Measurements from ENCODE around the gene FMN2. TPM values are rescaled to one million over a fixed set of nuclear protein-coding genes. Genes with fewer than 3 reads are reported as not detected.

FMN2 gene
- total RNA-seq, 1 donor = 11.2 TPM

DNA sequence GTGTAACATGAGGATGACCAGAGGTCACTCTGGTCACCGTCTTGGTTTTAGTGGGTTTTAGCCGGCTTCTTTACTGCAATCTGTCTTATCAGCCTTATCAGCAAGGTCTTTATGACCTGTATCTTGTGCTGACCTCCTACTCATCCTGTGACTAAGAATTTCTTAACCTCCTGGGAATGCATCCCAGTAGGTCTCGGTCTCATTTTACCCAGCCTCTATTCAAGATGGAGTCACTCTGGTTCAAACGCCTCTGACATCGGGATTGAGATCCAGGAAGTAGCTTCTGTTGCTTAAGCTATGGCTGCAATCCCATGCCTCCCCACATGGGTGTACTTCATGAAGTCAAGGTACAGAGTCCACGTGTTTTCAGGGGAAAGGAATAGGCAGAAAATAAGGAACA is 19.9 kb downstream of the FMN2 start:
- peaks cover 84% of the 10 kb centered on the region for H3K79me2 ChIP-seq (ENCODE audit: insufficient read depth, low read length)
- no peak overlapping the region for H3K4me3 ChIP-seq (ENCODE audit: insufficient read depth, low read length)
- H3K27ac ChIP-seq (ENCODE audit: low read depth, low read length) = no peak overlapping the region
- TF ChIP-seq, protein P1, sequence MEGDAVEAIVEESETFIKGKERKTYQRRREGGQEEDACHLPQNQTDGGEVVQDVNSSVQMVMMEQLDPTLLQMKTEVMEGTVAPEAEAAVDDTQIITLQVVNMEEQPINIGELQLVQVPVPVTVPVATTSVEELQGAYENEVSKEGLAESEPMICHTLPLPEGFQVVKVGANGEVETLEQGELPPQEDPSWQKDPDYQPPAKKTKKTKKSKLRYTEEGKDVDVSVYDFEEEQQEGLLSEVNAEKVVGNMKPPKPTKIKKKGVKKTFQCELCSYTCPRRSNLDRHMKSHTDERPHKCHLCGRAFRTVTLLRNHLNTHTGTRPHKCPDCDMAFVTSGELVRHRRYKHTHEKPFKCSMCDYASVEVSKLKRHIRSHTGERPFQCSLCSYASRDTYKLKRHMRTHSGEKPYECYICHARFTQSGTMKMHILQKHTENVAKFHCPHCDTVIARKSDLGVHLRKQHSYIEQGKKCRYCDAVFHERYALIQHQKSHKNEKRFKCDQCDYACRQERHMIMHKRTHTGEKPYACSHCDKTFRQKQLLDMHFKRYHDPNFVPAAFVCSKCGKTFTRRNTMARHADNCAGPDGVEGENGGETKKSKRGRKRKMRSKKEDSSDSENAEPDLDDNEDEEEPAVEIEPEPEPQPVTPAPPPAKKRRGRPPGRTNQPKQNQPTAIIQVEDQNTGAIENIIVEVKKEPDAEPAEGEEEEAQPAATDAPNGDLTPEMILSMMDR (IDR thresholded peaks at IDR 0.05; ENCODE audit: extremely low read depth, low read depth, low read length) = no peak
- H2AFZ ChIP-seq (ENCODE audit: low read length) = no peak overlapping the region
- no peaks in the 10 kb centered on the region for H3K36me3 ChIP-seq (ENCODE audit: insufficient read depth, low read length)
- DNase-seq (ENCODE audit: insufficient read length, low spot score, missing footprints) = peak; percentile 3
- H3K9me3 ChIP-seq (ENCODE audit: low read depth, low read length) = no peaks in the 10 kb centered on the region
- no peak overlapping the region for H3K4me2 ChIP-seq (ENCODE audit: insufficient read depth, low read length)
- peaks cover 25% of the 10 kb centered on the region for H3K4me1 ChIP-seq (ENCODE audit: insufficient read depth, low read length)
- H4K20me1 ChIP-seq (ENCODE audit: insufficient read depth, low read length) = no peaks in the 10 kb centered on the region
- H3K27me3 ChIP-seq (ENCODE audit: insufficient read depth, low read length) = no peaks in the 10 kb centered on the region

DNA sequence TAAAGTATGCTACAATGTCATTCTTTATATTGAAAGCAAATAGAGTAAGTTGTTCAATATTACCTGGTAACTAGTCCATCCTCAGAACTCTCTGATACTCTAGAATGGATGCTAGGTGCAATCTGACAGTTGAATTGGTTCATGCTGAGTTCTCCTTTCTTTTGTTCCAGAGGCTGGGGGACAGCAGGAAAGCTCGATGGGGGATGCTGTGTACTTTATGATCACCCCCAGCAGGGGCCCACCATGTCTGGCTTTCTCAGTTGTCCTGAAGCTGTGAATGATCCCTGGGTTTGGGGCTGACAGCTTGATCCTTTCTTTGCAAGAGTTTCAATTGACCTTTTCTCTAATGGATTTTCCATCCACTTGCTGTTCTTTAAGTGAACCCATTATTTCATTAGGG is 22.5 kb downstream of the FMN2 start:
- H3K4me3 ChIP-seq (ENCODE audit: insufficient read depth, low read length) = no peak overlapping the region
- H3K9me3 ChIP-seq (ENCODE audit: low read depth, low read length) = no peaks in the 10 kb centered on the region
- peaks cover 14% of the 10 kb centered on the region for H3K4me1 ChIP-seq (ENCODE audit: insufficient read depth, low read length)
- no peaks in the 10 kb centered on the region for H3K36me3 ChIP-seq (ENCODE audit: insufficient read depth, low read length)
- no peak overlapping the region for H3K4me2 ChIP-seq (ENCODE audit: insufficient read depth, low read length)
- TF ChIP-seq, protein P1 (IDR thresholded peaks at IDR 0.05; ENCODE audit: extremely low read depth, low read depth, low read length) = no peak
- H2AFZ ChIP-seq (ENCODE audit: low read length) = no peak overlapping the region
- H3K79me2 ChIP-seq (ENCODE audit: insufficient read depth, low read length) = peaks cover 87% of the 10 kb centered on the region
- no peak overlapping the region for H3K27ac ChIP-seq (ENCODE audit: low read depth, low read length)
- H3K27me3 ChIP-seq (ENCODE audit: insufficient read depth, low read length) = no peaks in the 10 kb centered on the region
- H4K20me1 ChIP-seq (ENCODE audit: insufficient read depth, low read length) = peaks cover 2% of the 10 kb centered on the region
- DNase-seq (ENCODE audit: insufficient read length, low spot score, missing footprints) = no peak

DNA sequence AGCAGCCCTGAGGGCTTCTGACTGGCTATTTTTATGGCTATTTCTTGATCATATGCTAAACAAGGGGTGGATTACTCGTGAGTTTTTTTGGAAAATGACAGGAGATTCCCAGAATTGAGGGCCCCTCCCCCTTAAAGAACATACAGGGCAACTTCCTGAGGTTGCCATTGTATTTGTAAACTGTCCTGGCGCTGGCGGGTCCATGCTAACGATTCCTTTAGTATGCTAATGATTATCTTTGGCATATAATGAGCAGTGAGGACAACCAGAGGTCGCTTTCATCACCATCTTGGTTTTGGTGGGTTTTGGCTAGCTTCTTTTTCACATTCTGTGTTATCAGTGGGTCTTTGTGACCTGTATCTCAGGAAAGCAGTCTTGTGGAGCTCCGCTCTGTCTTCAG is 24.1 kb downstream of the FMN2 start:
- Histone ChIP-seq H3K36me3 (ENCODE audit: insufficient read depth, low read length) (no peaks in the 10 kb centered on the region), H3K4me2 (ENCODE audit: insufficient read depth, low read length) (no peak overlapping the region), H3K9me3 (ENCODE audit: low read depth, low read length) (no peaks in the 10 kb centered on the region), H3K27ac (ENCODE audit: low read depth, low read length) (no peak overlapping the region), H3K4me1 (ENCODE audit: insufficient read depth, low read length) (no peaks in the 10 kb centered on the region), H3K27me3 (ENCODE audit: insufficient read depth, low read length) (no peaks in the 10 kb centered on the region), H2AFZ (ENCODE audit: low read length) (no peak overlapping the region), H3K4me3 (ENCODE audit: insufficient read depth, low read length) (no peak overlapping the region), H3K79me2 (ENCODE audit: insufficient read depth, low read length) (peaks cover 91% of the 10 kb centered on the region), H4K20me1 (ENCODE audit: insufficient read depth, low read length) (peaks cover 2% of the 10 kb centered on the region)
- no peak for DNase-seq (ENCODE audit: insufficient read length, low spot score, missing footprints)
- TF ChIP-seq, protein P1 (IDR thresholded peaks at IDR 0.05; ENCODE audit: extremely low read depth, low read depth, low read length) = no peak

DNA sequence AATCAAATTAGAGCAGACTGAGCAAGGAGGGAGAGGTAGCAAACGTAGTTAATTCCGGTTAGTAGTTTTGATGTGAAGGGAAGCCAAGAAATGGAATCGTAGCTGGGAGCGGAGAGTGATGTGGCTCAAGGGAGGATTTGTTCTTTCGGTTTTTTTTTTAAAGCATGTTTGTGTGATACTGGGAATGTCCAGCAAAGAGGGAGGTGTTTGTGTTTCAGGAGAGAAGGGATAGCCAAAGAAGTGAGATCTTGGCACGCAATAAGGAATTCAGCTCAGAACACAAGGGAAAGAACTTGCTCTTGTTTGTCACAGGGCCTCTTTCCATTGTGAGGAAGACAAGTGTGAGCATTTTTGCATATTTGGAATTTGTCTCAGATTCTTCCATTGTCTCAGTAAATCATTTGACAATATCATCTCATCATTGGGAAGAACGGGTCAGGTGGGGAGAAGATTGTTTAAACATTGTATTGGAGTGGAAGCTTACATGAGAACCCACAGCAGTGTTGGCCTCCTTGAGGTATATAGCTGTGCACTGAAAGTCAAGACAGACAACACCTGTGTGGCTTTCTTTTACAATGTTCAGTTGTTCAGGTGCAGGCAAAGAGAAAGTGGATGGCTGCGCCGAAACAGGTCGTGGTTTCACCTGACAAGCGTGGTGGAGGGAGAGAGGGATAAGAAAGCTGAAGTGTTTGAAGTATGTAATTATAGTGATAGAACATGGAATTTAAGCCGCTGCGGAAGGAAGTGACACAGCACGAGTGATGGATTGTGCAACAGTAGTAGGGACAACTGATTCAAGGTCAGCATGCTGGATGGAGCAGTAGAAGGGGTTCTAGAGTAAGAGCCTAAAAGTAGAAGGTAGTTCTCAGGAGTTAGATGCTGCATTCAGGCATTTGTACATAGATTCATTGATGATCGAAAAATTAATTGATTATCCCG is 25.4 kb downstream of the FMN2 start:
- Histone ChIP-seq H3K27ac (ENCODE audit: low read depth, low read length) (no peak overlapping the region), H3K27me3 (ENCODE audit: insufficient read depth, low read length) (no peaks in the 10 kb centered on the region), H3K4me3 (ENCODE audit: insufficient read depth, low read length) (no peak overlapping the region), H4K20me1 (ENCODE audit: insufficient read depth, low read length) (peaks cover 2% of the 10 kb centered on the region), H3K4me1 (ENCODE audit: insufficient read depth, low read length) (no peaks in the 10 kb centered on the region), H3K36me3 (ENCODE audit: insufficient read depth, low read length) (no peaks in the 10 kb centered on the region), H3K9me3 (ENCODE audit: low read depth, low read length) (no peaks in the 10 kb centered on the region), H3K4me2 (ENCODE audit: insufficient read depth, low read length) (no peak overlapping the region), H2AFZ (ENCODE audit: low read length) (no peak overlapping the region), H3K79me2 (ENCODE audit: insufficient read depth, low read length) (peaks cover 82% of the 10 kb centered on the region)
- DNase-seq (ENCODE audit: insufficient read length, low spot score, missing footprints) = peak; percentile 26
- TF ChIP-seq, protein P1 (IDR thresholded peaks at IDR 0.05; ENCODE audit: extremely low read depth, low read depth, low read length) = no peak
